ENCODE data around the gene ADGRD1.

ADGRD1 gene

GRCh38 chr12:131076791-131077747, 123.4 kb downstream of the ADGRD1 start:
- DNase-seq: no peak

GRCh38 chr12:131077931-131078391, 124.3 kb downstream of the ADGRD1 start:
- DNase-seq: no peak

DNA sequence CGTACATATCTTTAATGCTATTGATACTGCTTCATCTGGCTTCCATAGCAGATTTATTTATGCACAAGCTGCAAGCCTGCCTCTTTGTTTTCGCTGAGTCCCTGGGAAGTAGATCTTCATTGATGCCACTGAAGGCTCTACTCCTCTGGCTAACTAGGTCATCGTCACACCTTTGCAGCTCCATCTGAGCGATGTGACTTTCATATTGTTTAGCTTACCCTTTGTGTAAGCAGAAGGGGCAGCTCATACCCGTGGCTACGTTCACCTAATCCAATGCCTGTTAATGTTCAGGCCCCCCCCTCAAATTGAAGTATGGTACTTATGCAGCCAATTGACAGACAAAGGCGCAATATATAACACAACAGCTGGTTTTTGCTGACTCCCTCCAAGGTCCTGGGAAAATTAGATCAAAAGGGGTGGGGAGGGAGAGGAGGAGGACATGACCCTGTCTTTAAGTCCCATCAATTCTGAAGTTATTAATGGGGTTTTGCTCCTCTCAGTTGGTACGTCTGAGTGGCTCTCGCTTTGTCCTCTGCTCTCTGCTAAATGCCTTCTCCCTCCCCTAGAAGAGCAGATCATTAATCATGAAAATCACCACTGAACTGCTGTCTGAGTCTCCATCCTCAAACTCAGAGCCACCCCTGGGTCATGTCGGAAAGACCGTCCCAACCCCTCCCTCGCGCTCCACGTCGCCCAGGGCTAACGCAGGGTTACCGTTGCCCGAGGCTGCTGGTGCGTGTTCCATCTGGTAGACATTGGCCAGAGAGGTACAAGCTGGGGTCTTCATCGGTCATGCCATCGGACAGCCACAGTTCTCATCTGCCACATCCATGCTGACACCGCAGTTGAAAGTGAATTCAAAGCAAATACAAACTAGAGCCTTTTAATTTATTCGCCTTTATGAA, 128.8 kb downstream of the ADGRD1 start:
- DNase-seq: no peak

DNA sequence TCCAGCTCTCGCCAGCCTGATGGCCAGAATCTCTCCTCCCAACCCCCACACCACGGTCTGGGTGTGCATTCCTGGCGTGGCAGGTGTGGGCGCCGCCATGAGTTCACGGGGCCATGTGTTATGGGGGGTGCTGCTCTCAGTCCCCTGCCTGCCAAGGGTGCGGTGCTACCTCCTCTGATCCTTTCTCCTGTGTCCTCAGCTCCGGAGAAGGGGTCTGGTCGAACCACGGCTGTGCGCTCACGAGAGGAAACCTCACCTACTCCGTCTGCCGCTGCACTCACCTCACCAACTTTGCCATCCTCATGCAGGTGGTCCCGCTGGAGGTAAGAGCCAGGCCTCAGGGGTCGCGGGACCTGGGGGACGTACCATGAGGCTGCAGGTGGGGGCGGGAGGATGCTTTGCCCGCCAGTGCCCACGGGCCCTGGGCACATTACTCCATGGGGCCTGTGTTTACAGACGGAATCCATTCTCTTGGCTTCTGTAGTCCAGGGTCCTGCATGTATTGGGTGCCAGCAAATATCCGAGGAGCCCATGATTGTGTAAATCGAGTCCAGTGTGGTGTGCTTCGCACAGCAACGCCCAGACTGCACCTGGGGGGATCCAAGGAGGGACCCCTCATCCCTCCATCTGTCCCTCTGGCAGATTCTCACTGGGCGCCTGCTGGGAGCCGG, 130.8 kb downstream of the ADGRD1 start:
- DNase-seq: no peak

DNA sequence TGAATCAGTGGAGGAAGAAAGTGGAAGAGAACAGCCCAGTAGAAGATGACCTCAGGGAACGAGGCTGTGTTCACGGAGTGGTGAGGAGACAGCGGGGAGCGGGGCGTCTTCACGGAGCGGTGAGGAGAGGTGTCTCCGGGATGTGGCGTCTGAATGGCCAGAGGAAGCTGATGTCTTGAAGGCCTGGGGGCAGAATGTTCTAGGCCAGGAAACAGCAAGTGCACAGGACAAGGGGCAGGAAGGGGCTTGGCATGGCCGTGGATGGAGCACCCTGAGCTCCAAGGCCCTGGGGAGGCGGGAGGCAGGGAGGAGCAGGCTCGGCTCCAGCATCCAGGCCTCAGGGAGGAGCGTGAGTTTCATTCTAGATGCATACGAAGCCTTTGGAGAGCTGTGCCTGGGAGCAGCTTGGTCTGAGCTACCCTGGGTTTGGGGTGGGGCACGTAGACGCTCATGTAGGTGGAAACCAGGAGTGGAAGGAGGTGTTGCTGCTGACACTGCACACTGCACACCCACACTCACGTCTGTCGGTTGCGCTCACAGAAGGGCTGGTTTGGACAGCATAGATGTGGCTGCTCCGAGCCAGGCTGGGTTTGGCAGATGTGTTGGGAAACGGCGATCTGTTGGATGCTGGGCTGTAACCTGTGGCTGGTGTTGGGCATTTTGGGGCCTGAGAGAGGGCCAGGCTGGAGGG, 131.6 kb downstream of the ADGRD1 start:
- no peak for DNase-seq

DNA sequence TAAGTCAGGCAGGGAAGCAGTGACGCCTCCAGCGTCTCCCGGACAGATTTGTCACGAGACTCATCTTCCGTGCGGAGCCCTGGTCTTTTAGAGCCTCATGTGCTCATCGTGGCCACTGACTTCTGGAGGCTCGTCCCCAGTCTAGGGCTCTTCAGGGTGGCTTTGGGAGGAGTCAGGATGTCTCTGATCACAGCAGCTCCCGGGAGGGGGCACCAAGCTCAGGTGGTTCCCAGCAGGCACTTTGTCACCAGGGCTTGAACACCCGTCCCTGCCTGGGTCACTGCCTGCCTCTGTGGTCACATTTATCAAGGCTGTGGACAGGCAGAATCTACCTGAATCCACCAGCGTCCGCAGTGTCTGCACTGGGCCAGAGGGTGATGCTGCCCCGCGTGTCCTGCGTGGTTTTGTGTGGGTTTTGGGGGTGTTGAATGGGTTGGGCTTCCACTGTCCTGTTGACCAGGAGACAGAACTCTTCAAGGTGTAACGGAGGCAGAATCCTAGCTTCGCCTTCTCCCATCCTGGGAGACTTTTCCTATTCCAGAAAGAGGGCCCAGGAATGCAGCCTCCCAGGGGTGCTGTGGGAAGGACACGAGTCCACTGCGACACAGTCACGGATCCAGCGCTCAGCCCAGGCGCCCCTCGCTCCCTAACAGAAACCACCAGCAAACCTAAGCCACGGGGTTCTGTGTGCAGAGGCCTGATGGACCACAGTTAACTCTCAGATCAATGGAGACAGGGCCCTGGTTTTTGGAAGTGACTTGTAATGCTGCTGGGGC, 132.3 kb downstream of the ADGRD1 start:
- DNase-seq: no peak

GRCh38 chr12:131087302-131087818, 133.7 kb downstream of the ADGRD1 start:
- no peak for DNase-seq

- no peak for DNase-seq
Observed at GRCh38 chr12:131087991-131088700, 134.4 kb downstream of the ADGRD1 start.

GRCh38 chr12:131088701-131089530, 135.2 kb downstream of the ADGRD1 start:
- DNase-seq: no peak

DNA sequence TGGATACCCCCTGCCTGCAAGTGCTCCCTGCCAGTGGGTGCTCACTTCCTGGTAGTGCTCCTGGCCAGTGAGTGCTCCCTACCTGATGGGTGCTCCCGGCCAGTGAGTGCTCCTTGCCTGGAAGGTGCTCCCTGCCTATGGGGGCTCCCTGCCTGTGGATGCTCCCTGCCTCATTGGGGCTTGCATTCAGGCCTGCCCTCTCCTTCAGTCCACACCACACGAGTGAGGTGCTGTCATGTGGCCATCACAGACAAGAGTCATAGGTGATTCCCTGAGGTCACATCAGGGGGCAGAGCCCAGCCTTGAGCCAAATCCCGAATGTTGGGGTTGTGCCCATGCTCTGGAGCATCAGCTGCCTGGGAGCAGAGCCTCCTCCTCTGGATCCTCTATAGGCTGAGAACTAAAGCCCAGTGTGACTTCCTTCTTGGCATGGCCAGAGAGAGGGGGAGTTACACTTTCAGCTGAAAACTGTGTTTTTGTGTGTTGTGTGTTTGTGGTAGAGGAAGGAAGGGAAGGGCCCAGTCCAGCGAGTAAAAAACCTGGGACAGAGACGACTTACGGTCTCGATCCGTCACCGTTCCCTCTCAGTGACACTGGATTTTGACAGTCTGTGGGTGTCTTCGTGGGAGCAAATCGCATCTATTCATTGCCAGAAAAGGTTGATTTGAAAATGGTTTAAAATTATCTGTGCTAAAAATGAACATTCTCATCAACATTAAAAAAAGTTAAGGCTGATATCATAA, 136.0 kb downstream of the ADGRD1 start:
- no peak for DNase-seq

GRCh38 chr12:131090274-131091210, 136.8 kb downstream of the ADGRD1 start:
- DNase-seq: no peak

DNA sequence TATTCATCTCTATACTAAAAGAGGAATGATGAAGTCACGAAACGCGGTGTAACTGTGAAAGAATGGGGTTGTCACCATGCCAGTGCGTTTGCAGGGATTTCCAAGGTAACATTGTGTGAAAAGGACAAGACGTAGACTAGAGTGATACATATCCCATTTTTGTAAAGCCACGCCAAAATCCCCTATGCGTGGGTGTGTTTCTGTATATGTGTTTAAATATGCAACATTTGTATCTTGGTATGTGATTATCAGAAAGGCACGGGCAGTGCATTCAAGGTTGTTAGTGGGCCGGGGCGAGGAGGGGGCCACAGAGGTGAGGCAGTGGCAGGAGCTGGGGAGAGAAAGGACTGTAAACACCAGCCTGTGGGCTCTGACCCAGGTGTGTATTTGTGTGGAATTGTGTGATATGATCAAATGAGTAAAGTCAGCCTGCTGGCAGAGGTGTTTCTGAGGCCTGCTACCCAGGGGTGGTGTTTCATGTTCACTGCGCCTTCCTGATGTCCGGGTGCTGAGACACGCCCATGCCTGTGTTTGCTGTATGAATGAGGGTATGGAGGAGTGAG, 137.8 kb downstream of the ADGRD1 start:
- peak; percentile 8 for DNase-seq

DNA sequence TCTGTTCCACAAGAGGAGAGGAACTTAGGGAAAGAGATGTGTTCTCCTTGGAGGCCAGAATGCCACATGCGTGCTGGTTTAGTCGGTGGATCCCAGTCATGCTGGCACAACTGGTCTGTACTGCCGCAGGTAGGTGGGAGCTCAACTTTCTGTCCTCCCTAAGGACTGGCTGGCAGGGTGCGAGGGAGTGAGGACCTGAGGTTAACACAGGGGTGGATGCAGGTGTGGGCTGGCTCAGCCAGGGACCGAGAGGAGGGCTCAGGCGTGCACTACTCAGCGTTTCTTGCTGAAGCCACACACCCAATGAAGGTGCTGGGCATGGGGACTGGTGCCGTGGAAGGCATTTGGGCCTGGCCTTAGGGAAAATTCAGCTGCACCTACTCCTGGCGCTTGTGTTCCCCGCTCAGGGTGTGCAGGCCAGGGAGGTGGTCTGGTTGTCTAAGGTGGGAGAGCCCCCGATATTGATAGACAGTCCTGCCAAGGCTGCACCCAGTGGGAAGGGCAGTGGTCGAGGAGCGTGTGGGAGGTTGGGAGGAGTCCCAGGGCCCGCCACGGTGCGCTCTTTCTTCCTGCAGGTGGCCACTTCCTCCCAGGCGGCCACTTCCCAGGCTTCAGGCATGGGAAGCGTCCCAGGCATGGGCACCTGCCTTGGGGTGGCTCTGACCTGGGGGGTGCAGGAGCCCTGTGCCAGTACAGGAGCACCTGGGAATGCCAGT, 138.4 kb downstream of the ADGRD1 start:
- DNase-seq: no peak

GRCh38 chr12:131092901-131093603, 139.3 kb downstream of the ADGRD1 start:
- DNase-seq: no peak

DNA sequence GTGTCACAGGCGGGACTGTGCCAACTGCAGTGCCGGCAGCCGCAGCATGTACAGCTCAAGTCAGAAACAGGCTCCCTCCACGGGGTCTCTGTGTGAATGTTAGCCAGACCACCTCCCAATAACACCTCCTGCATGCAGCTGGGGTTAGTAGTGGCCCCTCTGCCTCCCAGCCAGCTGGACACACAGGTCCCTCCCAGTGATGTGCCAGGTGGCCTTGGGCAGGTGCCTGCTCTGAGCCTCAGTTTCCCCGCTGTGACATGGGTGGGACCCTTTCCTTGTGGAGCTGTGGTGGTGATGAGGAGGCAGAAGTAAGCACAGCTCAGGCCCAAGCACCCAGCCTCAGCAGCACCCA, 139.9 kb downstream of the ADGRD1 start:
- no peak for DNase-seq

All from fibroblast of skin of right biceps (primary cell).